Stimulated activated CD8-positive, alpha-beta memory T cell treated with anti-CD3 and anti-CD28 coated beads, Interleukin-7, amount 100 ng/mL, for 24 hours (primary cell): ENCODE results near the gene ZCCHC7.
A peak's percentile ranks its signal among the peaks of the same experiment; 100 is the strongest.
"Not testable (repeated sequence)": the region's sequence is repeated elsewhere in the genome, so short reads cannot be mapped to it uniquely, and the experiment has no call there.

ENCODE experiments used
- DNase-seq: peaks from one replicate; pipeline ENCODE4 v3.0.0-alpha.2; 2020; ENCODE audit warnings: low read depth

ZCCHC7 gene

DNA sequence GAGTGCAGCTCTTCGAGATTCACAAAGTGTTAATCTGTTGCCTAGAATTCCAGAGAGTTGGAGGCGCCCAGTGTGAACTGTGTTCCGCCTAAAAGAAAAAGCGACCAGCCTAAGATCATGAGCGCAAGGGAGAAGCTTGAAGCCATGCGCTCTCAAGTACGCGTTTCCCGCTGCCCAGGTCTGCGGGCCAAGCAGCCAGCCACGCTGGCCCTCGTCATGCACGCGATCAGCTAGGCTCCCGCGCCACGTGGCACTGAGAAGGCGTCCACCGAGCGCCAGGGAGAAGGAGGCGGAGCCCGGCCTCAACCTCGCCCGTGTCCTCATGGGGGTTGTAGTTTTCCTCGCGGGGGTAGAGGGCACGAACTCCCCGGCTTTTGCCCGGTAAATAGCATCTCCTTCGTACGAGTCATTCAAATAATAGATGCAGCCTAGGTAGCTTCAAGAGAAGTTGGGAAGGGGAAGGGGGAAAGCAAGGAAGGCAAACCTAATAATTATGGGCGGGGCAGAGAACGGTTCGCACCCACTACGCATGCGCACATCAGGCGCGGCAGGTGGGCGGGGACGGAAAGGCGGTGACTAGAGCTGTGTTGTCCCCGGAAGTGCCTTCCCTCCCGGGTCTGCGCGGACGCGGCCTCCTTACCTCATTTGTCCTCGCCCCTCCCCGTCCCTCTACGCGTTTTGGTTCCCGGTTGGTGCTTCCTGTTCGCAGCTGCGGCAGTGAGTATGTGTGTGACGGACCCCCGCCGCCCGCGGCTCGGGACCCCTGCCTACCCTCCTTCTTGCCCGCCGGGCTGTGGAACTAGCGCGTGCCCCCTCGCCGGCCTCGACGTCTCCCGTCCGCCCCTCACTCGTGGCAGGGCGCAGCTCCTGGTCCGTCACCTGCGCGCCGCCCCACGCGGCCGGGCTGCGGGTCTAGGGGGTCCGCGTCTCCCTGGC, at the start of gene ZCCHC7:
Gene ZCCHC7, plus strand, starts transcription at position 668 of the 936 bp plus-strand sequence.
- DNase-seq = peak; percentile 96

DNA sequence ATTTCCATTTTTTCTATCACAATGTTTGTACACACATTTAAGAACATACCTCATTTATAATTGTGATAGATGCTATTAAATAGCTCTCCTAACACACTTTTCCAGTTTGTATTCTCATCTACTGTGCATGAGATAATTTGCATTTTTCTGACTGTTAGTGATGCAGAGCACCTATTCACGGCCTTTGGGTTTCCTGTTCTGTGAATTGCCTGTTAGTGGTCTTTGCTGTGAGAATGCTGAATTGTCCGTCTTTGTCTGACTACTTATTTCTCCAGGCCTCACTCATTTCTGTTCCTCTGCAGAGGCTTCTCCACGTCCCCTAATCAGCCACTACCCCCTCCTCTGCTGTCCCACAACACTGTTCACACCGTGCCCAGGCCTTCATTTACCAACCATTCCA, 45.6 kb upstream of the ZCCHC7 start:
- not testable (repeated sequence) for DNase-seq

DNA sequence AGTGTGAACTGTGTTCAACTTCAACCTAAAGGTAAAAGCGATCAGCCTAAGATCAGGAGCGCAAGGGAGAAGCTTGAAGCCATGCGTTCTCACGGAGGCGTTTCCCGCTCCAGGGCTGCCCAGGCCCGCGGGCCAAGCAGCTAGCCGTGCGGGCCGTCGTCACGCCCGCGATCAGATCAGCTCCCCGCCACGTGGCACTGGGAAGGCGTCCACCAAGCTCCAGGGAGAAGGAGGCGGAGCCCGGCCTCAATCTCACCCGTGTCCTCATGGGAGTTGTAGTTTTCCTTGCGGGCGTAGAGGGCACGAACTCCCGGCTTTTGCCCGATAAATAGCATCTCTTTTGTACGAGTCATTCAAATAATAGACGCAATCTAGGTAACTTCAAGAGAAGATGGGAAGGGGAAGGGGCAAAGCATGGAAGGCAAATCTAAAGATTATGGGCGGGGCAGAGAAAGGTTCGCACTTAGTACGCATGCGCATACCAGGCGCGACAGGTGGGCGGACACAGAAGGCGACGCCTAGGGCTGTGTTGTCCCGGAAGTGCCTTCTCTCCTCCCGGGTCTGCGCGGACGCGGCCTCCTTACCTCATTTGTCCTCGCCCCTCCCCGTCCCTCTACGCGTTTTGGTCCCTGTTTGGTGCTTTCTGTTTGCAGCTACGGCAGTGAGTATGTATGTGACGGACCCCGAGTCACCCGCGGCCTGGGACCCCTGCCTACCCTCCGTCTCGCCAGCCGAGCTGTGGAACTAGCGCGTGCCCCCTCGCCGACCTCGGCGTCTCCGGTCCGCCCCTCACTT, 40.8 kb upstream of the ZCCHC7 start:
- DNase-seq = peak; percentile 75

DNA sequence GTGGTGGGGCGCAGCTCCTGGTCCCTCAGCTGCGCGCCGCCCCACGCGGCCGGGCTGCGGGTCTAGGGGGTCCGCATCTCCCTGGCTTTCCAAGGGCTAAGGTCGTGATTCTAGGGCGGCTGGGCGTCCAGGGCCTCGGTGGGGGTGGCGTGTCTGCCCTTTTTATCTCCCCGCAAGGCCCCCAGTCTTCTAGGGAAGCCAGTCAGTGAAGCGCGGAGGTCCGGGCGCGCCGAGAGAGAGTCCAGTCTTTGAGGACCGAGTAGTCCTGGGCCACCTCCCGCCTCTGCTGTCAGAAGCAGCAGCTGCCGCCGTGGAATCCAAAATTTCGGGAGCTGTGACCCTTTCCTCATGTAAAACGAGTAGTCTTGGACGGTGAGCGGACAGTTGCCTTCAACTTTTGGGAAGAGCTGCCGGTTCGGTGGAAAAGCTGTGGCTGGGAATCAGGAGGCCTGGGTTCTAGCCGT, 40.2 kb upstream of the ZCCHC7 start:
- not testable (repeated sequence) for DNase-seq

DNA sequence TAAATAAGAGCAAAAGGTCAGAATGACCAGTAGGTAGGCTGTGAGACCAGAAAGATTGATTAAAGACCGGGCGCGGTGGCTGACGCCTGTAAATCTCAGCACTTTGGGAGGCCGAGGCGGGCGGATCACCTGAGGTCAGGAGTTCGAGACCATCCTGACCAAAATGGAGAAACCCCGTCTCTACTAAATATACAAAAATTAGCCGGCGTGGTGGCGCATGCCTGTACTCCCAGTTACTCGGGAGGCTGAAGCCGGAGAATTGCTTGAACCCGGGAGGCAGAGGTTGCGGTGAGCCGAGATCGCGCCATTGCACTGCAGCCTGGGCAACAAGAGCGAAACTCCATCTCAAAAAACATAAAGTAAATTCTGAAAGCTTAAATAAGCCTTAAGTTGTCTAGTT, 38.9 kb upstream of the ZCCHC7 start:
- not testable (repeated sequence) for DNase-seq

GRCh38 chr9:37082214-37082765, 38.1 kb upstream of the ZCCHC7 start:
- no peak for DNase-seq

- no peak for DNase-seq
These were observed 36.7 kb upstream of the ZCCHC7 start for GRCh38 chr9:37083654-37084053.

DNA sequence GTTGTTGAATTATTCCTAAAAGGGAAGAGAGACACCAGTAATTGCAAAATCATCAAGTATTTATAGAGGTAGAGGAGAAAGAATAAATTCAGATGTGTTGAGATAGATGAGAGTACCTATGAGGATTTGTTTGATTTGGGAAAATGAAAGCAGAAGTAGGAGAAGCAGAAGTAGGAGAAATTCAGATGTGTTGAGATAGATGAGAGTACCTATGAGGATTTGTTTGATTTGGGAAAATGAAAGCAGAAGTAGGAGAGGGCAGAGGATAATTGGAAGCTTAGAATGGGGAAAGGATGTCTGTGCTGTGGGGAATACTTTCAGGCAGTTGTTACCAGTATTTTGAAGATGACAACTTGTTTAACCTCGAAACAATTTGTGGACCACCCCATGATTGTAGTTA, 35.1 kb upstream of the ZCCHC7 start:
- no peak for DNase-seq

DNA sequence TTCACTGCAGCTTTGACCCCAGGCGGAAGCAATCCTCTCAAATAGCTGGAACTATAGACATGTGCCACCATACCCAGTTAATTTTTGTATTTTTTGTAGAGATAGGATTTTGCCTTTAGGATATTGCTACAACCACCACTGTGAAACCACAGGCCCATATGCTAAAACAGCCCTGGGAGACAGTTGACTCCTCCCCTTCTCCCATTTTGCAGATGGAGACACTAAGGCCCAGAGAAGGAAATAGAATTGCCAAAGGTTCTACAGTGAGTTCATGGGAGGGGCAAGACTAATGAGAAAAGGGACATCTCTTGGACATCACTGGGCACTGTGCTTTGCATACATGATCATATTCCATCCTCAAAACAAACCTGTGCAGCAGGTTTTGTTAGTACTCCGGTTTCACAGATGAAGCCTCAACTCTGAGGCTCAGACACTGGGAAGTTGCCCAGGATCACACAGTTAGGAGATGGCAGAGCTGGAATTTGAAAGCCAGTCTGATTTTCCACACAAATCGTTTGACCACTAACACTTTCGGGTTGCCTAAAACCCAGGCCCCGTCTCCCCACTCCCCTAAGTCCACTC, 27.6 kb upstream of the ZCCHC7 start:
- not testable (repeated sequence) for DNase-seq

DNA sequence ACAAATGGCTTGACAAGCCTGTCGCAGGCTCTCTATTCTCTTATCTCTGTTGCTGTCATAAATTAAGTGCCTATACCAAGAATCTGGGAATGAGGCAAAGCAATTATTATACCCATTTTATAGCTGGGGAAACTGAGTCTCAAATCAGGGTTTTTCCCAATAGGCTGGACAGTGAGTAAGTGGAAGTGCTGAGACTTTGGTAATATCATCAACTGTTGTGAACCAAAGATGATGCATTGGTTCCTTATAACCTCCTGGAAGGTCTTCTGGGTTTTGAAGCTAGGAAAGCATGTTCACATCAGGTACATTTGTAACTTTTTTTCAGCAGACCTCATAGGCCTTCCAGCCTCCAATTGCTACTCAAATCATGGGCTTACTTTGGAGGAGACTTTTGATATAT, 25.6 kb upstream of the ZCCHC7 start:
- no peak for DNase-seq

DNA sequence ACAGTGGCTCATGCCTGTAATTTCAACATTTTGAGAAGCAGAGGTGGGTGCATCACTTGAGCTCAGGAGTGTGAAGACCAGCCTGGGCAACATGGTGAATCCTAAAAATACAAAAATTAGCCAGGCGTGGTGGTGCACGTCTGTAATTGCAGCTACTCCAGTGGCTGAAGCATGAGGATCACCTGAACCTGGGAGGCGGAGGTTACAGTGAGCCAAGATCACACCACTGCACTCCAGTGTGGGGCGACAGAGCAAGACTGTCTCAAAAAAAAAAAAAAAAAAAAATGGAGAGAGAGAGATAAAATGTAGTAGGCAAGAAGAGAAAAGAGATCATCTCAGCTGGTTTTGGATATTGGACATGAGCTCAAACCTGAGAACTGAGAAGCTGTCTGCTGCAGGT, 23.7 kb upstream of the ZCCHC7 start:
- DNase-seq = no peak

- no peak for DNase-seq
These were observed 23.1 kb upstream of the ZCCHC7 start for GRCh38 chr9:37097294-37097693.

DNA sequence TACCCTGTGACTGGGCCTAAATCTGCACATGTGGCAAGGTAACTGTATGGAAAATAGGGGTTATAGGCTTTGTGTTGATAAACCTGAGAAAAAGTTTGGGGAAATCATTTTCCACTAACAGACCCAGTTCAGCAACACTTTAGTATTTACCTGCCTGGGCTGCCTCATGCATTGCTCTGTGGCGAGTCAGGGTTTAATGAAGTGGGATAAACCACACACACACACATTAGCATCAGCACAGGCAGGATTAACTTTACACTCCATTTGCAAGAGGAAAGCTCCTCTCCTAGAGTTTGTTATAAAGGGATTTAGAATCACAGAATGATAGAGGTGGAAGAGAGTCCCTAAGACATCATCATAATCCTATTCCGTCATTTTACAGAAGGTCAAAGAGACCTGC, 20.0 kb upstream of the ZCCHC7 start:
- no peak for DNase-seq

GRCh38 chr9:37100741-37101140, 19.6 kb upstream of the ZCCHC7 start:
- no peak for DNase-seq

DNA sequence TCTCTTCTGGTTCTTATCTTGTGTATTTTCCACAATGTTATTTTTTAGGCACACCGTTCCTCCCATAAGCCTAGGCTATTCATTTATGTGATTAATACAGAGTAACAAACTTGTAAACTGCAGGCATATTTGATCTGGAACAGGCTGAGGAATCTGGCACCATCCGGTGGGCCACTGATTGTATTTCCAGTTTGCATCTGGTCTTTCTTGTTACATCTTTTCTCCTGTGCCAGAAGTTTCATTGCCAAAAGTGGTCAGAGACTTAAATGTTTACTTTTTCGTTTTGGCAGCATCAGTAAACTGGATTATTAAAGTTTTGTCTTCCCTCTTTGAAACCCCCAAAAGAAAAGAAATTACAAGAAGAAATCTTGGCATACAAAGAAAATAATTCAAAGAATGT, 17.9 kb upstream of the ZCCHC7 start:
- DNase-seq = no peak

- no peak for DNase-seq
These were observed 16.0 kb upstream of the ZCCHC7 start for GRCh38 chr9:37104183-37104889.

DNA sequence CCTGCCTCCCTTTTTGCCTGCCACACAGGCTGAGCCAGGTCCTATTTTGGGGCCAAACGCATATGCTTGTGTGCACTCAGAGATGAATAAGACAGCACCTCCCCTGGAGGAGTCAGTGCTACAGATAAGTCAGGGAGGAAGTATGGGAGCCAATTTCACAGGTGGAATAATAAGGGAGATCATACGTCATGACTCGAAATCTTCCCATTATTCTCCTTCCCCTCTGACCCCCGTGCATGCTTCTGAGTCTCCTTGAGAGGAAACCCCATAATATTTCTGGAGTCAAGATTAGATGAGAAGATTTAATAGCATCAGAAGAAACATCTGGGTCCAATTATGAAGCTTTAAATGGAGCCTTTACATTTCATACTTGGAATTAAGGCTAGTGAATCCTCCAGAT, 15.1 kb upstream of the ZCCHC7 start:
- DNase-seq = no peak

- DNase-seq = no peak
These were observed 12.7 kb upstream of the ZCCHC7 start for GRCh38 chr9:37107701-37108100.

GRCh38 chr9:37114442-37114841, 5.9 kb upstream of the ZCCHC7 start:
- not testable (repeated sequence) for DNase-seq

DNA sequence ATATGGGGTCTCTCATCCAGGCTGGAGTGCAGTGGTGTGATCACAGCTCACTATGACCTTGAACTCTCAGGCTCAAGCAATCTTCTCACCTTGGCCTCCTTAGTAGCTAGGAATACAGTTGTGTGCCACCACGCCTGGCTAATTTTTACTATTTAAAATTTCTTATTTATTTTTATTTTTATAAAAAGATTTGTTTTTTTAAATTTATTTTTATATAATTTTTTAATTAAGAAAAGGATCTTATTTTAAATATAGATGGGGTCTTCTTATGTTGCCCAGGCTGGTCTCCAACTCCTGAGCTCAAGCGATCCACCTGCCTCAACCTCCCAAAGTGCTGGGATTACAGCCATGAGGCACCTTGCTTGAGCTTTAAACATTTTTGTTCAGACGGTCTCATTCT, 2.4 kb upstream of the ZCCHC7 start:
- no peak for DNase-seq

GRCh38 chr9:37119360-37119759, 1.0 kb upstream of the ZCCHC7 start:
- no peak for DNase-seq
